Measurements from ENCODE around the gene RPL10A. TPM values are rescaled to one million over a fixed set of nuclear protein-coding genes. Genes with fewer than 3 reads are reported as not detected.

Gene RPL10A
- total and polyA plus RNA-seq, 2 of the 13 experiments (the other 11 are each of a cell fraction or from before 2014, with no cell fraction given) = 1,854 to 2,726 TPM

DNA sequence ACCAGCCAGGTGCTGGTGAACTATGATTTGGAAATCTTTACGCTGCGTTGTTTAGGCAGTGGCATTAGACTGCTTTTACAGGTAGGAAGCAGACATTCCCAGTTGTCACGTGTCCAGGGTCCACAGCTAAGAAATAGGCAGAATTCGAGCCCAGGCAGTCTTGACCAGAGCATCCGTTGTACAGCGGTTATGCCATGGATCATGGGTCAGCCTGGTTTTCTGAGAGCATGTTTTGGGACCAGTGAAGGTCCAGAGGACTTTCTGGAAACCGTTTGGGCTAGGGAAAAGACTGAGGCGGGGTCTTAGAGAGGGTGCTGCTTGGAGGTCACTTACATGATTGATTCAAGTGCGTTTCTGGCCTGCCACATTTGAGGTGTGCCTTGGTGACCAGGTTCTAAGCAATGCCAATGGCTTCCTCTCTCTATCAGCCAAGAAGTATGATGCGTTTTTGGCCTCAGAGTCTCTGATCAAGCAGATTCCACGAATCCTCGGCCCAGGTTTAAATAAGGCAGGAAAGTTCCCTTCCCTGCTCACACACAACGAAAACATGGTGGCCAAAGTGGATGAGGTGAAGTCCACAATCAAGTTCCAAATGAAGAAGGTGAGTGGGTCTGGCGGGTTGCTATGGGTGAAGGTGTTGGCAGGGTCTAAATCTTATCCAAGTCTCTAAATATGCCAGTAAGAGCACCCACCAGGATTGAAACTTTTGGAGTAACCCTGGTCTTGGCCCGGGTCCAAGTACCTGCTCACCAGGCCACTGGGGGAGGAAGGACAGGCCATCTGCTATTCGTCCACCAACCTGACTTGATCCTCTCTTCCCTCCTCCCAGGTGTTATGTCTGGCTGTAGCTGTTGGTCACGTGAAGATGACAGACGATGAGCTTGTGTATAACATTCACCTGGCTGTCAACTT, 1.8 kb downstream of the RPL10A start (continued):
- no peak for TF ChIP-seq ZBTB33 (CRISPR knock-in tag; IDR thresholded peaks at IDR 0.05)
- no peak for TF ChIP-seq NR2F1 (CRISPR knock-in tag; IDR thresholded peaks at IDR 0.05)
- TF ChIP-seq, protein P1, sequence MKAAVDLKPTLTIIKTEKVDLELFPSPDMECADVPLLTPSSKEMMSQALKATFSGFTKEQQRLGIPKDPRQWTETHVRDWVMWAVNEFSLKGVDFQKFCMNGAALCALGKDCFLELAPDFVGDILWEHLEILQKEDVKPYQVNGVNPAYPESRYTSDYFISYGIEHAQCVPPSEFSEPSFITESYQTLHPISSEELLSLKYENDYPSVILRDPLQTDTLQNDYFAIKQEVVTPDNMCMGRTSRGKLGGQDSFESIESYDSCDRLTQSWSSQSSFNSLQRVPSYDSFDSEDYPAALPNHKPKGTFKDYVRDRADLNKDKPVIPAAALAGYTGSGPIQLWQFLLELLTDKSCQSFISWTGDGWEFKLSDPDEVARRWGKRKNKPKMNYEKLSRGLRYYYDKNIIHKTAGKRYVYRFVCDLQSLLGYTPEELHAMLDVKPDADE (CRISPR knock-in tag; IDR thresholded peaks at IDR 0.05) = no peak
- no peak for TF ChIP-seq STAT5B (CRISPR knock-in tag; IDR thresholded peaks at IDR 0.05)
- peak; percentile 62 for TF ChIP-seq ZNF605 (CRISPR knock-in tag; IDR thresholded peaks at IDR 0.05)
- TF ChIP-seq ZC3H4 (CRISPR knock-in tag; IDR thresholded peaks at IDR 0.05; ENCODE audit: borderline replicate concordance) = peak; percentile 24; the same call in 1 of the 2 replicates
- no peak for TF ChIP-seq NONO (IDR thresholded peaks at IDR 0.05)
- TF ChIP-seq NONO (CRISPR knock-in tag; conservative IDR thresholded peaks at IDR 0.05) = no peak
- TF ChIP-seq ZNF335 (CRISPR knock-in tag; IDR thresholded peaks at IDR 0.05) = no peak
- TF ChIP-seq ARID2 (CRISPR knock-in tag; IDR thresholded peaks at IDR 0.05; ENCODE audit: borderline replicate concordance) = peak; percentile 65; the same call in 1 of the 2 replicates
- peak; percentile 29; the same call in 1 of the 2 replicates for TF ChIP-seq ZNF263 (CRISPR knock-in tag; IDR thresholded peaks at IDR 0.05)
- no peak for TF ChIP-seq CBX2 (IDR thresholded peaks at IDR 0.05; ENCODE audit: low read depth, low read length)
- TF ChIP-seq CBX2 (CRISPR knock-in tag; IDR thresholded peaks at IDR 0.05; ENCODE audit: low read depth) = no peak
- peak; percentile 66 for TF ChIP-seq MAX (IDR thresholded peaks at IDR 0.05)
- TF ChIP-seq KMT2A (CRISPR knock-in tag; IDR thresholded peaks at IDR 0.05) = no peak; the same call in 1 of the 2 replicates
- TF ChIP-seq EZH2 (conservative IDR thresholded peaks at IDR 0.05; ENCODE audit: low read depth, low read length) = no peak
- no peak for TF ChIP-seq REL (CRISPR knock-in tag; conservative IDR thresholded peaks at IDR 0.05)
- TF ChIP-seq ZNF143 (CRISPR knock-in tag; IDR thresholded peaks at IDR 0.05) = no peak; the same call in 1 of the 2 replicates
- TF ChIP-seq KLF15 (CRISPR knock-in tag; IDR thresholded peaks at IDR 0.05; ENCODE audit: borderline replicate concordance) = peak; percentile 71; the same call in 1 of the 2 replicates
- 0 out of 2 replicates have a peak, but pooled peaks have one; percentile 9 for TF ChIP-seq HIVEP1 (CRISPR knock-in tag; IDR thresholded peaks at IDR 0.05)
- no peak for TF ChIP-seq SIN3A (IDR thresholded peaks at IDR 0.05; ENCODE audit: borderline replicate concordance, low read depth, low read length)
- peak; percentile 43 for TF ChIP-seq DBP (CRISPR knock-in tag; IDR thresholded peaks at IDR 0.05; ENCODE audit: not compliant biosample characterization)
- TF ChIP-seq MIXL1 (CRISPR knock-in tag; IDR thresholded peaks at IDR 0.05) = 0 out of 2 replicates have a peak, but pooled peaks have one; percentile 11
- peak; percentile 55; the same call in 1 of the 2 replicates for TF ChIP-seq SSRP1 (CRISPR knock-in tag; IDR thresholded peaks at IDR 0.05)
- TF ChIP-seq RFX5 (IDR thresholded peaks at IDR 0.05; ENCODE audit: low read depth, low read length) = no peak
- TF ChIP-seq KDM1A (CRISPR knock-in tag; IDR thresholded peaks at IDR 0.05) = no peak
